GDM1 (cell line): ENCODE results near the gene PTPRN2.
"Not testable (repeated sequence)": the region's sequence is repeated elsewhere in the genome, so short reads cannot be mapped to it uniquely, and the experiment has no call there.

Experiments used
- DNase-seq: peaks from one replicate; lab custom pipeline; 2025; lab: John Stamatoyannopoulos, UW

Gene PTPRN2

GRCh38 chr7:158419238-158419785 is 168.3 kb downstream of the PTPRN2 start:
- DNase-seq: no peak

DNA sequence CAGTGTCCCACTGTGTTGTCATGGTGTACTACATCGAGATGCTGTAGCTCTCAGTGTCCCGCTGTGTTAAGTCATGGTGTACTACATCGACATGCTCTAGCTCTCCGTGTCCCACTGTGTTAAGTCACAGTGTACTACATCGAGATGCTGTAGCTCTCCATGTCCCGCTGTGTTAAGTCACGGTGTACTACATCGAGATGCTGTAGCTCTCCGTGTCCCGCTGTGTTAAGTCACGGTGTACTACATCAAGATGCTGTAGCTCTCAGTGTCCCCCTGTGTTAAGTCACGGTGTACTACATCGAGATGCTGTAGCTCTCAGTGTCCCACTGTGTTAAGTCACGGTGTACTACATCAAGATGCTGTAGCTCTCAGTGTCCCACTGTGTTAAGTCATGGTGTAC is 169.2 kb downstream of the PTPRN2 start:
- not testable (repeated sequence) for DNase-seq

DNA sequence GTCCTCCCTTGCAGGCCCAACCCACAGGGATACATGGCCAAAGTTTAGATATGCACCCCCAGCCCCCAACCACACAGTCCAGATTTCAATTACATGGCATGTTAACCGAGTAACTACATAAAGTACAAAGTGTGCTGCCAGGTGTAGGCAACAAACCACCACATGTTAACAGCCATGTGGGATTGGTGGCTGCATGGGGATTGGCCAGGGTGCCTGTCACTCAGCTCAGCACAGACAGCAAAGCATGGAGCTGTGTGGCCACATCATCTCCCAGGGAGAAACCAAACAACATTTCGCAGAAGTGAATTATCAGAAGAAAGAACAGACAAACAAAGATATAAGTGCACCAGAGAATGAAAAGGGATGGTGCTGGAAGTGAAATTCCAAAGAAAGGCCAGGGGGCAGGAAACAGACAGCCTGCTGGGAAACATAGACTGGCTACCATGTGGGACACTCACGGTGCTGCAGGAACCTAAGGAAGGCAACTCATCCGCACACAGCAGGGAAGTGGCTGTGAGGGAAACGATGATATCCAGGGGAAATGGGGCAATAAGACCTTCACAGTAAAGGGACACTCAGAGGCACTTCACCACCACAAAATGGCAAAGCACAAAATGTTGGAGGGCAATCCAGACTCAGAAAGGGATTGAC is 171.2 kb downstream of the PTPRN2 start:
- no peak for DNase-seq

GRCh38 chr7:158415316-158415715 is 172.3 kb downstream of the PTPRN2 start:
- DNase-seq: no peak

GRCh38 chr7:158414486-158414961 is 173.1 kb downstream of the PTPRN2 start:
- no peak for DNase-seq

DNA sequence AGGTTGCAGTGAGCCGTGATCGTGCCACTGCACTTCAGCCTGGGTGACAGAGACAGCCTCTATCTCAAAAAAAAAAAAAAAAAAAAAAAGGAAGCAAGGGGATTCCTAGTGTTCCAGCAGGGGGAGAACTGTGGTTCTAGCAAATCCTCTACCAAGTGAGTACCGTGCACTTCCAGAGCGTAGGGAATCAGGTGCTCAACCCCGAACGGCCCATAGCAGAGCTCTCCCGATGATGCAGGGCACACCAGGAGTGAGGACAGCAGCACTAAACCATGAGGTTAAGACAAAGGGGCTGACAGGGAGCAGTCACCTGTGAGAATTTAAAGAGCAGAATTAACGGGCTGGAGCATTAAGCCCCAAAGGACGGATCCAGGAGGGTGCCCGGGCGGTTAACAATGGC is 173.6 kb downstream of the PTPRN2 start:
- DNase-seq: no peak

DNA sequence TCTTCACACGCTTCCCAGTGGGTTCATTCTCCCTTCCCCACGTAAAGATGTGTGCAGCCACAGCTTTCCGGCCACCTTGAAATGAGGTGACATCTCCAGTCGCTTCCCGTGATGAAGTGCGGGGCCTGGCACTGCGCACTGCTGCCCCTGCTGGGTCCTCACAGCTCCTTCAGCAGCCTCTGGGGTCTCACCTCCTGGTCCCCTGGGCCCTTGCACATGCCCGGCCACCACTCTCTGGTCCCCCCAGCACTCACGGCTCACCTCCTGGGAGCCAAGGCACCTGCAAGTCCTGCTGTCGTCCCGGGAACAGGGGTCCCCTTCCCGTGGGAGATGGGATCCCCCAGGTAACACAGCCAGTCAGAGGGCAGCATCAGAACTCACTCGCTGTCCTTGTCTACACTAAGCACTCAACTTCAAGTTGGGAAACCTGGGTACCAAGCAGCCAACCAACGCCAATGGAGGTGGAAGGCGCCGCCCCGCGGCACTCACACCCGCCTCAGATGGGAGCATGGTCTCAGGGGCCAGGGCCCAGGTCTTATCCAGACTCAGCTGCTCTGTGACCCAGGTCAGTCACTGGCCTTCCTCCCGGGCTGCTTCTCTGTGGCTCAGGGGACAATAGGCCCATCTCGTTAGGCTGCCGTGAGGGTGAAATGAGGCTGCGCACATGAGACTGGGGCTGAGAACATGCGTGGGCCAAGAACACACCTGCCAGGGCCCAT is 176.2 kb downstream of the PTPRN2 start:
- DNase-seq: no peak

DNA sequence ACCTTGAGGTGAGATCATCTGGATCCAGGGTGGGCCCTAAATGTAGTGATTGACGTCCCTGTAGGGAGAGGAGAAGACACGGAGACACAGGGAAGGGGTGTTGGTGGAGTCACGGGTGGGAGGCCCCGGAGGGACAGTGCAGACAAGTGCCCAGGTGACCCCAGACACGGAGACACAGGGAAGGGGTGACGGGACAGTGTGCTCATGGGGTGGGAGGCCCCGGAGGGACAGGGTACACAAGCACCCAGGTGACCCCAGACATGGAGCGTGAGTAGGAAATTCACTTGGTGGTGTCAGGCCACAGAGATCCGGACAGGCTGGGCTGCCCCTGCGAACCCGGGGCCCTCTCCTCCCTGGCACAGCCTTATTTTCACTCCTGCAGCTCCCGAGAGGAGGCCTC is 176.9 kb downstream of the PTPRN2 start:
- no peak for DNase-seq

DNA sequence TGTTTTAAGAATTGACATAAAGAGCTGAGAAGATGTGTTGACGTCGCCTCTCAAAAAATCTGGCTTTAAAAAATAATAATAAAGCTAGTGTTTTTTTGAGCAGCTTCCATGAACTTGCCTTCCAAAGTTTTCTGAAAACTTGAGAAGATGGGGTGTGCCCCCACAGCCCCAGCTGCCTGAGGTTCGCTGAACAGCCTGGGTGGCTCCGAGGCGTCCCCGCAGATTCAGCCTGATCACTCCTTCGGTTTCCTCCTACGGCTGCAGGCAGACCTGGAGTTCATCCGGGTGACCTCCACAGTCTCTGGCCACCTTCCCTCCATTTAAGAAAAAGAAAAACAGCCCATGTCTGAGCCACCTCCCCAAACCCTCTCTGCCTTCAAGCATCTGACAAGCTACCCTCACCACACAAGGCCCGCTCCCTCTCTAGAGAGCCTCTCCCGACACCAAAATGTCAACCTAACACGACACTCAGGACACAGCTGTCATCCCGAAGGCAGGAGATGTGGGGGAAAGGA is 177.8 kb downstream of the PTPRN2 start:
- no peak for DNase-seq

DNA sequence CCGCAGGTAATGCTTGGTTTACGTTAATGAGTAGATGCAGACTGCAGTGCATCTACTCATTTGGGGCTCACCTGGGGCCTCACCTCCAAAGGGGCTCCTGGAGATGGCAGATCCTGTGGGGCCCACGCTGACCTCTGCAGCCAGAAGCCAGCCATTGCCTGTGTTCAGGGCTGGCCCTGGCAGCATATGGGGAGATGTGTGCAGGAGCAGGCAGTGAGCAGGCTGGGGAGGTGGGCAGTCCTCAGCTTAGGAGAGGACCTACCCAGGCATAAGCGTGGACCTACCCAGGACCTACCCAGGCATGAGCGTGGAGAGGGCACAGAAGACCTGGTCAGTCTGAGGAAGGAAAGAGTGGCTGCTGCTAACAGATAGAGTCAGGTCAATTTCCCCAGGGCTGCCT is 178.5 kb downstream of the PTPRN2 start:
- DNase-seq: no peak

- DNase-seq: no peak
Measured at GRCh38 chr7:158408318-158408920, 179.2 kb downstream of the PTPRN2 start.

DNA sequence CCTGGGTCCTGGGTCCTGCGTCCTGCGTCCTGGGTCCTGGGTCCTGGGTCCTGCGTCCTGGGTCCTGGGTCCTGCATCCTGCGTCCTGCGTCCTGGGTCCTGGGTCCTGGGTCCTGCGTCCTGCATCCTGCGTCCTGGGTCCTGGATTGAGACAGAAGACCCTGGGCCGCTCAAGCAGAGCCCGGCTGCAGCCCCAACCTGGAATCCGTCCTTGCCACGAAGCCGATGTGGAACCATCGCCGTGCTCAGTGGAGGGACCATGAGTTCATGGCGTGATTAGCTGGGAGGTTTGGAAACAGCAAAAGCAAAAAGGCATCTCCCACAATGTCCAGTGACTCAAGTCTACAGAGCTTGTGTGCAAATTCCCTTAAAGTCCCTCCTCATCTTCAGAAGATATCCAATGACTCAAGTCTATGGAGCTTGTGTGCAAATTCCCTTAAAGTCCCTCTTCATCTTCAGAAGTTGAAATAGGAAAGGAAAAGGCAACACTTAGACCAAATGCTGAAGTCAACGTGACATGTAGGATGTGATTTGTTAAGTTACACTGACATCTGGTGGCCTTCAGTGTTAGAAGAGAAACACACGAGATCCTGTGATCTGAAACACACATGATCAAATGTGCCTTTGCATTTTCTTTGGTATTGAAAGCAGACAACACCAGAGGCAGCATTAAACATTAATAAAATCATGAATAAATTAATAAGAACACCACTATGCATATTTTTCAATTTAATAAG is 179.9 kb downstream of the PTPRN2 start:
- peak; percentile 22 for DNase-seq

DNA sequence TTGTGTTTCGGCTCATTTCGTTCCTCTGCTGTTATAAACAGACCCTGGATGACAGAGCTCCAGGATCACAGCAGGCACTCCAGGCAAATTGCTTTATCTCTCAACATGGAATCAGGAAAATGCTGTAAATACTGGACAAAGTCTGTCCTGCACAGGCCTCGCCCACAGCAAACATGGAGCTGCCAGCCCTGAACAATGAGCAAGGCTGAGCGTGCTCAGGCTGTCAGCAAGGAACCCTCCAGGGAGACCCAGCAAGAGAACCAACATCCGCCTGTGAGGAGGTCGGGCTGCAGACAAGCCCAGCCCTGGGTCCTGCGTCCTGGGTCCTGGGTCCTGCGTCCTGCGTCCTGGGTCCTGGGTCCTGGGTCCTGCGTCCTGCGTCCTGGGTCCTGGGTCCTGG is 180.8 kb downstream of the PTPRN2 start:
- no peak for DNase-seq

- no peak for DNase-seq
Measured at GRCh38 chr7:158406364-158406763, 181.3 kb downstream of the PTPRN2 start.

DNA sequence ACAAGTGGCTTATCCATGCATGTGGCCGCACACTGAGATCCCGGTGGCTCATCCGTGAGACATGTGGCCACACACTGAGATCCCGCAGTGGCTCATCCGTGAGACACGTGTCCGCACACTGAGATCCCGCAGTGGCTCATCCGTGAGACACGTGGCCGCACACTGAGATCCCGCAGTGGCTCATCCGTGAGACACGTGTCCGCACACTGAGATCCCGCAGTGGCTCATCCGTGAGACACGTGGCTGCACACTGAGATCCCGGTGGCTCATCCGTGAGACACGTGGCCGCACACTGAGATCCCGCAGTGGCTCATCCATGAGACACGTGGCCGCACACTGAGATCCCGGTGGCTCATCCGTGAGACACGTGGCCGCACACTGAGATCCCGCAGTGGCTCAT is 181.9 kb downstream of the PTPRN2 start:
- not testable (repeated sequence) for DNase-seq

DNA sequence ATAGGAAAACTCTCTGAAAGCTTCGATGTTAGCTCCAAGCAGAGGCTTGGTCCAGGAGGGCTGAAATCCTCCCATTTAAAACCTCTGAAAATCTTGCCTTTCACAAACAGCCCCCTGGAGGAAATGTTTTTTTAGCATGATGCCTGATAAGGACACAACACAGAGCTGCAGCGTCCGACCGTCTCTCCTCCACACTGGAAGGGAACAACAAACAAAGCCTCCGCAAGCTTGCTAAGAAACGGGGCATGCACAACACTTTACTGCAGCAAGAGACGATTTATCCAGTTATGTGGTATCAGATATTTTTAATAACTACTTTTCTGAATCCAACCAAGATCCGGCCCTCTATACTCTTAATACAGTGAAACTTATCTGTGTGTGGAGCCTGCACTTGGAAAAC is 182.3 kb downstream of the PTPRN2 start:
- DNase-seq: no peak

GRCh38 chr7:158404031-158404761 is 183.4 kb downstream of the PTPRN2 start:
- no peak for DNase-seq

DNA sequence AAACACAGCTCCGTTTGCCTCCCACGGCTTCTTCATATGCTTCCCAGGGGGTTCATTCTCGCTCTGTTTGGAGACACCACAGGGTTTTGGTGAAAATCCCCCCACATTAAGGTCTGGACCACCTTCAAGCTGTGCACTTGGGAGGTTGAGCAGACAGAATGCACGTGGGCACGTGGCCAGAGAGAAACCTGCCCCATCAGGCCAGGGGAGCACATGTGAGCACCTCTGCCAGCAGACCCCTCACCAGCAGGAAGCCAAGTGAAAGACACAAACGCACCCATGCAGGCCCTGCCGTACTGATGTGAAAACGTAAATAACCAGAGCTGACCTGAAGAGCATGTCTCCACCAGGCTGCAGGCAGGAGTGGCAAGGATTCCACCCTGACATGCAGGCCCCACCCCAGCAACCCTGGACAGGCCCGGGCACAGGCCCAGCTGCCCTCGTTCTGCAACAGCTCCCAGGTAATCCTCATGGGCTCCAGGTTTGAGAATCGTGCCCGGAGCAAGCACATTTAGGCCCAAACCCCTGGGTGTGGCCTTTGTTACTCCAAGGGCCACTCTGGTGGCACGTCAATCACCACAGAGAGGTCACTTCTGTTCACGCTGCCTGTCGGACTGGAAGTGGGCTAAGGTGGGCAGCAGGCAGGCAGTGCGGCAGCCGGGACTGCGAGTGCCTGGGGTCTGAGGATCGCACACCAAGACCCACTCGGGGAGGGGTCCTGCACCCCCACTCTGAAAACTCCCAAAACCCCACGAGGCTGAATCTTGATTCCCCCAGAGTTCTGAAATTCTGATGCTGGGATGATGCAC is 184.4 kb downstream of the PTPRN2 start:
- no peak for DNase-seq

DNA sequence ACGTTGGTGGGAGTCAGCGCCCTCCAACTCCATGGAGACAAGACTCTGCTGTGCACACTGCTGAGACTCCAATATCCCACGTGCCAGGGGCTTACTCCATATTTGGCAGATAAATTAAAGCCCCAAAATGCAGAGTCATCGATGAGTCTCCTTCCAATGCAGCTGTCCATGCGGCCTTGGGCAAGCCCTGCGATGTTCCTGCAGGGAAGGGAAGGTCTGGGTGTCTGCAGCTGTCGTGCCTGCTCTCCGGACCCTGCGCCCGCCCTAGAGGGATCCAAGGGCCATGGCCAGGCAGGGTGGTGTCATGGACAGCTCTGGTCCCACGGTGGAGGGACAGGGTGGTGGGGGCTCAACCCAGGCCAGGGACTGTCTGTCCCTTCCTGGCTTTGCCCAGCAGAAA is 185.2 kb downstream of the PTPRN2 start:
- DNase-seq: no peak

GRCh38 chr7:158401826-158402225 is 185.8 kb downstream of the PTPRN2 start:
- DNase-seq: no peak

DNA sequence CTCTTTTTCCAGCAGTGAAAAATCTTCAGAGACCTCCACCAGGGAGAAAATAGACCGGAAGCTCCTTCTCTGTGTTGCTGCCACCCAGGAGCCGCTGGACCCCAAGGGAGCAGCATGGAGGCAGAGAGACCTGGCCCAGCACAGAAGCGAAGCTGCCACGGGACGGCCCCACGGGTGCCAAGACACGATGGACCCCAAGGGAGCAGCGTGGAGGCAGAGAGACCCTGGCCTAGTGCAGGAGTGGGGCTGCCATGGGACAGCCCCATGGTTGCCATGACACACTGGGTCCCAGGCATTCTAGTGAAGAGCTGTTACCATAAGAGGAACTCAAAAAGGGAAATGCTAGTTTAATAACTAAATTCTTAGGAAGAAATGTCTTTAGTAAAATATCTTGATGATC is 186.3 kb downstream of the PTPRN2 start:
- no peak for DNase-seq
